Measurements from ENCODE around the gene PRKAA2.
"Not testable (repeated sequence)": the region's sequence is repeated elsewhere in the genome, so short reads cannot be mapped to it uniquely, and the experiment has no call there.

PRKAA2 gene

GRCh38 chr1:56644919-56645676, at the start of gene PRKAA2:
TSS of gene PRKAA2 (plus strand) at chr1:56645314. CDS start at chr1:56645388, 74 bp downstream.
- DNase-seq (ENCODE audit: low read depth): no peak

- not testable (repeated sequence) for DNase-seq (ENCODE audit: low read depth)
Observed at GRCh38 chr1:56595397-56596191, 49.5 kb upstream of the PRKAA2 start.

- DNase-seq (ENCODE audit: low read depth): not testable (repeated sequence)
Observed at GRCh38 chr1:56610097-56610496, 35.0 kb upstream of the PRKAA2 start.

- DNase-seq (ENCODE audit: low read depth): not testable (repeated sequence)
Observed at GRCh38 chr1:56610770-56611169, 34.3 kb upstream of the PRKAA2 start.

DNA sequence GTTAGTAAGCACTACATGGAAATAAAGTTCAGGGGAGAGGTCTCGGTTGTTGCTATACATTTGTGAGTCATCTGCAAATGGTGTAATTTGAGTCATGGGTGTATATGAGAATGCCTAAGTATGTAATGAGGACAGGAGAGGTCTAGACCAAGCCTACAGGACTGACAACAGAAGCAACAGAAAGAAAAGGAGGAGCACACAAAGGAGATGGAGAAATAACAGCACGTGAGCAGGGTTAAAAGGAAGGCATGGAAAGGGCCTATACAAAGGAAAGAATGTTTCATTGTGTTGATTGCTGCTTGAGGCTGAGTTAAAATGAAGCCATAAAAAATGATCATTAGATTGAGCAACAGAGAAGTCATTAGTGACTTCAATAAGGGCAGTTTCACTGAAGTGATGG, 28.0 kb upstream of the PRKAA2 start:
- DNase-seq (ENCODE audit: low read depth): no peak

DNA sequence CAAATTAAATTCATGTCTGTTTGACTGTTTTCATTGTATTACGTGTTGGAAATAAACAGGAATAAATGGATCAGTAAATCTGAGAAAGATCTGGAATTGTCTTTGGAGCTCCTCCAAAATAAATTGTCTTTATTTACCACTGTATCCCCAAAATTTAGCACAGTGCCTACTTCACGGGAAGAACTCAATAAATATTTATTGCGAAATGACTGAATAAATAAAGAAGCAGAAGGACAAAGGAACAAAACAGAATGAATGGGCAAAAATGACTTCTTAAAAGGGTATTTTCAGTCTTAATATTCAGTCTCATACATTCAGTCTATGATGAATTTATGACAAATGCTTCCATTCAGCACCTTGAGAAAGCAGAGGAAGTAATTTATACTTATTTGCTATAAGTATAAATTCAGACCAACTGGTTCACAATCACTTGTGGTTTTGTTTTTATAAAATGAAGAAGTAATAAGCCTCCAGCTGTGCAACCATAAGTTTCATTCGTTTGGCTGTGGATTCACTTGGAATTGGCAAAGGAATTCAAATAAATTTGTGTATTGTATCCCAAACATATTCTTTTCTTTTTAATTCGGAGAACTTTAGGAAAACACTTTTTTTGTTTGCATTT, 19.2 kb upstream of the PRKAA2 start:
- DNase-seq (ENCODE audit: low read depth): no peak

DNA sequence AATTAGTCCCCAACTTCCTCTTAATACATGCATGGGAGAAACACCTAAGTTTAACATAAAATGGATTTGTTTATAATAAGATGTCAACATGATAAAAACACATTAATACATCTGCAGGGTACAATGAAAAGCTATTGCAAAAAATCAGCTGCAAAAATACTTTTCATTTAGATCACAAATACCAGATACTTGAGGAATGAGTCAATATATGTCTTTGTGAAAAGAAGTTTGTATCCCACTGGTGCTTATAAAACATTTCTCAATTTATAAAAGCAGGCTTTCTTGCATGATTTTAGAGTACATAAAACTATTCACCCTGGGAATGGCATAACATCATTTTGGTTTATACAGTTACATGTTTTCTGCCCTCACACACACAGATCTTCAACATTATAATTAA, 18.6 kb upstream of the PRKAA2 start:
- DNase-seq (ENCODE audit: low read depth): no peak

- no peak for DNase-seq (ENCODE audit: low read depth)
Observed at GRCh38 chr1:56627019-56627635, 18.0 kb upstream of the PRKAA2 start.

DNA sequence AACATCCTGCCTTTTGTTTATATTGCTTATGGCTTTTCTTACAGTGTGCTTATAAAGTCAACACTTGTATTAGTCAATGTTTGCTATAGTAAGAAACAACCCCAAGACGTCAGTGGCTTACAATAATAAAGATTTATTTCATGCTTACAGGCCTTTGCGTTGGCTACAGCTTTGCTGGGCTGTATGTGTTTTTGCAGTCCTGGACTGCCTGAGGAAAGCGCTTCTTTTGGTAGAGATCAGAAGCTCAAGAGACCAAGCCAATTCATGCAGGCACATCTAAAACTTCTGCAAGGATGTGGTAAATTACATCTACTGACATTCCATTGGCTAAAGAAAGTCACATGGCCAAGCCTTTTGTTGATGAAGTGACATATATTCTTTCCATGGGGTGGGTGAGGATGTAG, 17.5 kb upstream of the PRKAA2 start:
- DNase-seq (ENCODE audit: low read depth): no peak

DNA sequence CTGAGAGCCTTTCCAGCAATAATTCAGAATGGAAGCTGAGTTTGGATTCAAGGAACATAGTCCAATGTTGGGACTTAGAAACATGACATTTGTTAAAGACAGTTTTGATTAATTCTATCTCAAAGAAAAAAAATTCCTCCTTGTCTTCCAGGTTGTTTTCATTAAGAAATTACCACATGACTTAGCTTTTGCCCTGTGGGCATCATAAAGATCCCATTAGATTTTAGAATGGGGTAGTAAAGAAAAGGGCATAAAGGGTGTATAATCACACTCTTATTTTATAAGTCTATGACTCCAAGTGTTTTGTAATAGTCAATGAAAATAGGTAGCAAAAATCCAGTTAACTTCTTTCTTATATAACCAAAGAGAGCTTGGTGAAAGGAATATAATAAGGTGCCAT, 14.3 kb upstream of the PRKAA2 start:
- no peak for DNase-seq (ENCODE audit: low read depth)

- DNase-seq (ENCODE audit: low read depth): no peak
Observed at GRCh38 chr1:56631901-56632300, 13.2 kb upstream of the PRKAA2 start.

GRCh38 chr1:56634981-56635380, 10.1 kb upstream of the PRKAA2 start:
- no peak for DNase-seq (ENCODE audit: low read depth)

GRCh38 chr1:56638248-56638647, 6.9 kb upstream of the PRKAA2 start:
- DNase-seq (ENCODE audit: low read depth): no peak

DNA sequence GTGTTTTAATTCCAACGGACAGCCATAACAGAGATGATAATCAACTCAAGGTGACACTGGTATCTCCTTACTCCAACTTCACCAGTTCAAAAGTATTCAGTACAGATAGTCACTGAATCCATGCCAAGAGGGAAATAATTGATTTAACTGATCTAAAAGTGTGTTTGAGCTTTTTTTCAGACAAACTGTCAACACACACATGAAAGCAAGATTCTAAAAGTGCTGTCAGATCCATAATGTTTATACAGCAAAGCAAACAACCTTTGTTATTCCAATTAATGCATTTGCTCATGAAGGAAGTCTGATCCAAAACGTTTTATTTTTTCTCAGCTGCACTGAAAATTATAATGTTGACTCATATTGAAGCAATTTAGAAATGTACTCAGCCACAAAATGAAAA, 5.9 kb upstream of the PRKAA2 start:
- no peak for DNase-seq (ENCODE audit: low read depth)

- DNase-seq (ENCODE audit: low read depth): no peak
Observed at GRCh38 chr1:56643661-56644060, 1.5 kb upstream of the PRKAA2 start.

- DNase-seq (ENCODE audit: low read depth): no peak
Observed at GRCh38 chr1:56644064-56644918, 823 bp upstream of the PRKAA2 start.

DNA sequence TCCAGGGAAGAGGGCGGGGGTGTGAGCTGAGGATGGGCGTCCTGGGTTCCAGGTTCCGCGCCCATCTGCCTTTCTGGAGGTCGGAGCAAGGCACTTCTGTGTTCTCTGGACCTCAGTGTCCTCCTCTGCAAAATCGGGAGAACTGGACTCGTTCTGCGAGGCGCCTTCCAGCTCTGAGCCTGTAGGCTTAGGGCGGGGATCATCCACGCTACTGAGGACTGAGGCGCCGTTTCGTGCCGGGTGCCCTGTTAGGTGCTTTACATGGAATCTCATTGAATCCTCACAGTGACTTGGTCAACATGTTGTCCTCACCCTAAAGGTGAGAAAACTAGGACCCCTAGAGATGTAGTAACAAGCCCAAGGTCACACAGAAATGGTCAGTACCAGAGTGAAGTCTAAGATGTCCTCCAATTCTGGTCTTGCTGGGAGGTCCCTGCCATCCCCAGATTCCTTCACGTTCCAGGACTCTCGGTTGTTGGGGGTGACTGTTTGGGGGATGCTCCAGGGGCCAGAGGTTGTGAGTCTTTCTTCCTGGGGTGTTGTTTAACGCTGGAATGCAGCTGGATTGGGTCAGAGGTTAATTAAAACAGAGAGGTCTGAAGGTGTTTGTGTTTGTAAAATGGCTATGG, 677 bp downstream of the PRKAA2 start:
- DNase-seq (ENCODE audit: low read depth): no peak

DNA sequence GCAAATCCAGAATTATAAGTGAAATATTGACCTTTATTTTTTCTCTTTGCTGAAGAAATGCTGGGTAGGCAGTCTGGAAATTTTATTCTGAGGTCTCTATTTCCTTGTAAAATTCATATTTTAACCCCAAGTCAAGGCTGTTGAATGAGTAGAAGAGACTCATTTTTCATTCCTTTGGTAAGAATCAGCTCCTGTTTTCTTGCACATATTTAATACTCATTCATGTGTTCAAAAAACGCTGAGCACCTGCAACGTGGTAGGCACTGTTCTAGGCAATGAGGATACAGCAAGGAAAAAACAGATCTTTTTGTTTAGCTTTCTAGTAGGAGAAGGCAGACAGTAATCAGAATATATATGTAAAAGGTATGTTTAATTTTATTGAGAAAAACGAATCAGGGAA, 1.5 kb downstream of the PRKAA2 start:
- no peak for DNase-seq (ENCODE audit: low read depth)

- no peak for DNase-seq (ENCODE audit: low read depth)
Observed at GRCh38 chr1:56647106-56647505, 2.0 kb downstream of the PRKAA2 start.

DNA sequence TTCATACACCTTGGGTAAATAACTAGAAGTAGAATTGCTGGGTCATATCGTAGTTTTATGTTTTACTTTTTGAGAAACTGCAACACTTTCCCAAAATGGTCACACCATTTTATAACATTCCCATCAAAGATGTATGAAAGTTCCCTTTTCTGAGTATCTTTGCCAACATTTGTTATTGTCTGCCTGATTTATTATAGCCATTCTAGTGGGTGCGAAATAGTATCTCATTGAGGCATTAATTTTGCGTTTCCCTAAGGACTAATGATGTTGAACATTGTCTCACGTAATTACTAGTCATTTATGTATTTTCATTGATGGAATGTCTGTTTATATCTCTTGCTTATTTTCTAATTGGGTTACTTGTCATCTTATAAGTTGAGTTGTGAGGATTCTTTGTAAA, 3.4 kb downstream of the PRKAA2 start:
- no peak for DNase-seq (ENCODE audit: low read depth)
